Measurements from ENCODE around the gene IQCE.

Gene IQCE

GRCh38 chr7:2641406-2642393 is 82.9 kb downstream of the IQCE start:
- Histone ChIP-seq H3K9ac (ENCODE audit: insufficient read length, low read depth) (peak overlapping the region; percentile 52), H3K9me3 (ENCODE audit: insufficient read depth, low read length) (no peaks in the 10 kb centered on the region), H3K27me3 (ENCODE audit: insufficient read depth, insufficient read length) (no peaks in the 10 kb centered on the region), H3K4me3 (ENCODE audit: insufficient read length, low read depth) (peak overlapping the region; percentile 8), H3K4me1 (ENCODE audit: insufficient read depth, insufficient read length) (peaks cover 59% of the 10 kb centered on the region), H3K36me3 (ENCODE audit: insufficient read depth, insufficient read length, low read length) (peaks cover 59% of the 10 kb centered on the region)
- DNase-seq (ENCODE audit: low read depth, low spot score): peak; percentile 84
- no peak for TF ChIP-seq YY1 (IDR thresholded peaks at IDR 0.05; ENCODE audit: insufficient read depth, insufficient read length)

GRCh38 chr7:2643386-2644219 is 84.8 kb downstream of the IQCE start:
- H3K4me1 ChIP-seq (ENCODE audit: insufficient read depth, insufficient read length): peaks cover 44% of the 10 kb centered on the region

GRCh38 chr7:2644220-2644561 is 85.4 kb downstream of the IQCE start:
- DNase-seq (ENCODE audit: low read depth, low spot score): no peak
- Histone ChIP-seq H3K36me3 (ENCODE audit: insufficient read depth, insufficient read length, low read length) (peaks cover 64% of the 10 kb centered on the region), H3K9ac (ENCODE audit: insufficient read length, low read depth) (peak overlapping the region; percentile 42), H3K9me3 (ENCODE audit: insufficient read depth, low read length) (no peaks in the 10 kb centered on the region), H3K27me3 (ENCODE audit: insufficient read depth, insufficient read length) (no peaks in the 10 kb centered on the region), H3K4me1 (ENCODE audit: insufficient read depth, insufficient read length) (peaks cover 45% of the 10 kb centered on the region), H3K4me3 (ENCODE audit: insufficient read length, low read depth) (no peak overlapping the region)
- TF ChIP-seq SUZ12 (IDR thresholded peaks at IDR 0.05; ENCODE audit: extremely low read depth, insufficient read depth, insufficient read length) (no peak), YY1 (IDR thresholded peaks at IDR 0.05; ENCODE audit: insufficient read depth, insufficient read length) (no peak), ZNF274 (IDR thresholded peaks at IDR 0.05; ENCODE audit: low read depth, low read length) (no peak)

More at GRCh38 chr7:2643386-2644219, 84.8 kb downstream of the IQCE start:
- no peaks in the 10 kb centered on the region for H3K27me3 ChIP-seq (ENCODE audit: insufficient read depth, insufficient read length)
- TF ChIP-seq SUZ12 (IDR thresholded peaks at IDR 0.05; ENCODE audit: extremely low read depth, insufficient read depth, insufficient read length): no peak
- TF ChIP-seq ZNF274 (IDR thresholded peaks at IDR 0.05; ENCODE audit: low read depth, low read length): no peak
- no peak for TF ChIP-seq YY1 (IDR thresholded peaks at IDR 0.05; ENCODE audit: insufficient read depth, insufficient read length)
- H3K9ac ChIP-seq (ENCODE audit: insufficient read length, low read depth): peak overlapping the region; percentile 42
- no peaks in the 10 kb centered on the region for H3K9me3 ChIP-seq (ENCODE audit: insufficient read depth, low read length)
- no peak for DNase-seq (ENCODE audit: low read depth, low spot score)
- H3K36me3 ChIP-seq (ENCODE audit: insufficient read depth, insufficient read length, low read length): peaks cover 66% of the 10 kb centered on the region
- H3K4me3 ChIP-seq (ENCODE audit: insufficient read length, low read depth): no peak overlapping the region

GRCh38 chr7:2644562-2645273 is 85.9 kb downstream of the IQCE start:
- peak overlapping the region; percentile 26 for H3K9ac ChIP-seq (ENCODE audit: insufficient read length, low read depth)

GRCh38 chr7:2645274-2645868 is 86.6 kb downstream of the IQCE start:
- TF ChIP-seq SUZ12 (IDR thresholded peaks at IDR 0.05; ENCODE audit: extremely low read depth, insufficient read depth, insufficient read length) (no peak), ZNF274 (IDR thresholded peaks at IDR 0.05; ENCODE audit: low read depth, low read length) (no peak), YY1 (IDR thresholded peaks at IDR 0.05; ENCODE audit: insufficient read depth, insufficient read length) (no peak)
- no peaks in the 10 kb centered on the region for H3K27me3 ChIP-seq (ENCODE audit: insufficient read depth, insufficient read length)
- peak; percentile 55 for DNase-seq (ENCODE audit: low read depth, low spot score)
- H3K9ac ChIP-seq (ENCODE audit: insufficient read length, low read depth): peak overlapping the region; percentile 71
- H3K36me3 ChIP-seq (ENCODE audit: insufficient read depth, insufficient read length, low read length): peaks cover 62% of the 10 kb centered on the region
- H3K4me3 ChIP-seq (ENCODE audit: insufficient read length, low read depth): no peak overlapping the region
- H3K9me3 ChIP-seq (ENCODE audit: insufficient read depth, low read length): no peaks in the 10 kb centered on the region
- peaks cover 44% of the 10 kb centered on the region for H3K4me1 ChIP-seq (ENCODE audit: insufficient read depth, insufficient read length)

More at GRCh38 chr7:2644562-2645273, 85.9 kb downstream of the IQCE start:
- H3K4me1 ChIP-seq (ENCODE audit: insufficient read depth, insufficient read length): peaks cover 44% of the 10 kb centered on the region
- peaks cover 64% of the 10 kb centered on the region for H3K36me3 ChIP-seq (ENCODE audit: insufficient read depth, insufficient read length, low read length)
- no peak overlapping the region for H3K4me3 ChIP-seq (ENCODE audit: insufficient read length, low read depth)
- no peaks in the 10 kb centered on the region for H3K27me3 ChIP-seq (ENCODE audit: insufficient read depth, insufficient read length)
- DNase-seq (ENCODE audit: low read depth, low spot score): no peak
- no peak for TF ChIP-seq YY1 (IDR thresholded peaks at IDR 0.05; ENCODE audit: insufficient read depth, insufficient read length)
- no peak for TF ChIP-seq SUZ12 (IDR thresholded peaks at IDR 0.05; ENCODE audit: extremely low read depth, insufficient read depth, insufficient read length)
- TF ChIP-seq ZNF274 (IDR thresholded peaks at IDR 0.05; ENCODE audit: low read depth, low read length): no peak
- no peaks in the 10 kb centered on the region for H3K9me3 ChIP-seq (ENCODE audit: insufficient read depth, low read length)

GRCh38 chr7:2646336-2646679 is 87.5 kb downstream of the IQCE start:
- Histone ChIP-seq H3K9ac (ENCODE audit: insufficient read length, low read depth) (peak overlapping the region; percentile 21), H3K9me3 (ENCODE audit: insufficient read depth, low read length) (no peaks in the 10 kb centered on the region), H3K4me1 (ENCODE audit: insufficient read depth, insufficient read length) (peaks cover 38% of the 10 kb centered on the region), H3K36me3 (ENCODE audit: insufficient read depth, insufficient read length, low read length) (peaks cover 65% of the 10 kb centered on the region), H3K4me3 (ENCODE audit: insufficient read length, low read depth) (no peak overlapping the region), H3K27me3 (ENCODE audit: insufficient read depth, insufficient read length) (no peaks in the 10 kb centered on the region)
- no peak for DNase-seq (ENCODE audit: low read depth, low spot score)
- TF ChIP-seq SUZ12 (IDR thresholded peaks at IDR 0.05; ENCODE audit: extremely low read depth, insufficient read depth, insufficient read length) (no peak), YY1 (IDR thresholded peaks at IDR 0.05; ENCODE audit: insufficient read depth, insufficient read length) (no peak), ZNF274 (IDR thresholded peaks at IDR 0.05; ENCODE audit: low read depth, low read length) (no peak)
